Adrenal gland (tissue), 5 donors: ENCODE measurements around the gene CADM1.

Source experiments
- POLR2A ChIP-seq, 2 donors: fragments of 450-650 bp; IDR thresholded peaks; one replicate each; pipeline ENCODE4 v1.6.1; 2017; ENCODE audit warnings: antibody characterized with exemption in 2 of 2, mild to moderate bottlenecking in 2 of 2, moderate library complexity in 1 of 2
- TF ChIP-seq, protein P1 (sequence below), 6 experiments: fragments of 450-650 bp in 4 of 6; fragments of 200-600 bp in 2 of 6; sonication (generic) in 1 of 6; IDR thresholded peaks; 1 replicate in 5 of 6; 2 replicates in 1 of 6; pipeline versions ENCODE4 v1.5.1 to v1.8.0; 2016 to 2021; ENCODE audit warnings: antibody characterized with exemption in 6 of 6, mild to moderate bottlenecking in 2 of 6, moderate library complexity in 1 of 6
- donor health status: DM: no; HTN: no; CAD: no.

DNA sequence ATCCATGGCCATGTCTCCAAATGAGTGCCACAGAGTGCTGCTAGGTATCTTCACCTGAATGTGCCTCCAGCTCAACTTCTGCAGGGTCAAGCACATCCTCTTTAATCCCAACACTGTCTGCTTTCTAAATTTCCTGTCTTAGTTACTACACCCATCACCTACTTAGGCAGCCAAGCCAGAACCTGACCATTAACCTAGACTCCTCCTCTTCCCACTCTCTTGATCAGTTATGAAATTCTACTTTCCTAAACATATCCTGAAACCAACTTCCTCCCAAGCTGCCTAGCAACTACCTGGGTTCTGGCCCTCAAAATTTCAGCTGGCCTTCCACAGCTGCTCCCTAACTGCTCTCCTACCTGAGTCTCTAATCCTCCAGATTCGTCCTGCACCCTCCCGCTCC, 22.7 kb downstream of the CADM1 start:
- no peak for TF ChIP-seq POLR2A (IDR thresholded peaks at IDR 0.05)
- TF ChIP-seq, protein P1, sequence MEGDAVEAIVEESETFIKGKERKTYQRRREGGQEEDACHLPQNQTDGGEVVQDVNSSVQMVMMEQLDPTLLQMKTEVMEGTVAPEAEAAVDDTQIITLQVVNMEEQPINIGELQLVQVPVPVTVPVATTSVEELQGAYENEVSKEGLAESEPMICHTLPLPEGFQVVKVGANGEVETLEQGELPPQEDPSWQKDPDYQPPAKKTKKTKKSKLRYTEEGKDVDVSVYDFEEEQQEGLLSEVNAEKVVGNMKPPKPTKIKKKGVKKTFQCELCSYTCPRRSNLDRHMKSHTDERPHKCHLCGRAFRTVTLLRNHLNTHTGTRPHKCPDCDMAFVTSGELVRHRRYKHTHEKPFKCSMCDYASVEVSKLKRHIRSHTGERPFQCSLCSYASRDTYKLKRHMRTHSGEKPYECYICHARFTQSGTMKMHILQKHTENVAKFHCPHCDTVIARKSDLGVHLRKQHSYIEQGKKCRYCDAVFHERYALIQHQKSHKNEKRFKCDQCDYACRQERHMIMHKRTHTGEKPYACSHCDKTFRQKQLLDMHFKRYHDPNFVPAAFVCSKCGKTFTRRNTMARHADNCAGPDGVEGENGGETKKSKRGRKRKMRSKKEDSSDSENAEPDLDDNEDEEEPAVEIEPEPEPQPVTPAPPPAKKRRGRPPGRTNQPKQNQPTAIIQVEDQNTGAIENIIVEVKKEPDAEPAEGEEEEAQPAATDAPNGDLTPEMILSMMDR (IDR thresholded peaks at IDR 0.05), result no peak
